Measurements from ENCODE around the gene LTBP2.

- TF ChIP-seq, protein P1, sequence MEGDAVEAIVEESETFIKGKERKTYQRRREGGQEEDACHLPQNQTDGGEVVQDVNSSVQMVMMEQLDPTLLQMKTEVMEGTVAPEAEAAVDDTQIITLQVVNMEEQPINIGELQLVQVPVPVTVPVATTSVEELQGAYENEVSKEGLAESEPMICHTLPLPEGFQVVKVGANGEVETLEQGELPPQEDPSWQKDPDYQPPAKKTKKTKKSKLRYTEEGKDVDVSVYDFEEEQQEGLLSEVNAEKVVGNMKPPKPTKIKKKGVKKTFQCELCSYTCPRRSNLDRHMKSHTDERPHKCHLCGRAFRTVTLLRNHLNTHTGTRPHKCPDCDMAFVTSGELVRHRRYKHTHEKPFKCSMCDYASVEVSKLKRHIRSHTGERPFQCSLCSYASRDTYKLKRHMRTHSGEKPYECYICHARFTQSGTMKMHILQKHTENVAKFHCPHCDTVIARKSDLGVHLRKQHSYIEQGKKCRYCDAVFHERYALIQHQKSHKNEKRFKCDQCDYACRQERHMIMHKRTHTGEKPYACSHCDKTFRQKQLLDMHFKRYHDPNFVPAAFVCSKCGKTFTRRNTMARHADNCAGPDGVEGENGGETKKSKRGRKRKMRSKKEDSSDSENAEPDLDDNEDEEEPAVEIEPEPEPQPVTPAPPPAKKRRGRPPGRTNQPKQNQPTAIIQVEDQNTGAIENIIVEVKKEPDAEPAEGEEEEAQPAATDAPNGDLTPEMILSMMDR (IDR thresholded peaks at IDR 0.05) = no peak
- TF ChIP-seq, protein P2, sequence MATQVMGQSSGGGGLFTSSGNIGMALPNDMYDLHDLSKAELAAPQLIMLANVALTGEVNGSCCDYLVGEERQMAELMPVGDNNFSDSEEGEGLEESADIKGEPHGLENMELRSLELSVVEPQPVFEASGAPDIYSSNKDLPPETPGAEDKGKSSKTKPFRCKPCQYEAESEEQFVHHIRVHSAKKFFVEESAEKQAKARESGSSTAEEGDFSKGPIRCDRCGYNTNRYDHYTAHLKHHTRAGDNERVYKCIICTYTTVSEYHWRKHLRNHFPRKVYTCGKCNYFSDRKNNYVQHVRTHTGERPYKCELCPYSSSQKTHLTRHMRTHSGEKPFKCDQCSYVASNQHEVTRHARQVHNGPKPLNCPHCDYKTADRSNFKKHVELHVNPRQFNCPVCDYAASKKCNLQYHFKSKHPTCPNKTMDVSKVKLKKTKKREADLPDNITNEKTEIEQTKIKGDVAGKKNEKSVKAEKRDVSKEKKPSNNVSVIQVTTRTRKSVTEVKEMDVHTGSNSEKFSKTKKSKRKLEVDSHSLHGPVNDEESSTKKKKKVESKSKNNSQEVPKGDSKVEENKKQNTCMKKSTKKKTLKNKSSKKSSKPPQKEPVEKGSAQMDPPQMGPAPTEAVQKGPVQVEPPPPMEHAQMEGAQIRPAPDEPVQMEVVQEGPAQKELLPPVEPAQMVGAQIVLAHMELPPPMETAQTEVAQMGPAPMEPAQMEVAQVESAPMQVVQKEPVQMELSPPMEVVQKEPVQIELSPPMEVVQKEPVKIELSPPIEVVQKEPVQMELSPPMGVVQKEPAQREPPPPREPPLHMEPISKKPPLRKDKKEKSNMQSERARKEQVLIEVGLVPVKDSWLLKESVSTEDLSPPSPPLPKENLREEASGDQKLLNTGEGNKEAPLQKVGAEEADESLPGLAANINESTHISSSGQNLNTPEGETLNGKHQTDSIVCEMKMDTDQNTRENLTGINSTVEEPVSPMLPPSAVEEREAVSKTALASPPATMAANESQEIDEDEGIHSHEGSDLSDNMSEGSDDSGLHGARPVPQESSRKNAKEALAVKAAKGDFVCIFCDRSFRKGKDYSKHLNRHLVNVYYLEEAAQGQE (IDR thresholded peaks at IDR 0.05) = no peak
- TF ChIP-seq RFX5 (IDR thresholded peaks at IDR 0.05) (no peak), FOSL2 (IDR thresholded peaks at IDR 0.05) (no peak), FOSL2 (CRISPR knock-in tag; IDR thresholded peaks at IDR 0.05) (no peak), MAZ (IDR thresholded peaks at IDR 0.05; ENCODE audit: borderline replicate concordance, low read depth, low read length) (no peak)
These were observed 2.3 kb downstream of the LTBP2 start for GRCh38 chr14:74609721-74610120.
